Measurements from ENCODE around the gene ATG4D. TPM values are rescaled to one million over a fixed set of nuclear protein-coding genes. Genes with fewer than 3 reads are reported as not detected.

Gene ATG4D
- total and polyA plus RNA-seq, 7 donors: 11.4 to 82.5 (median 25.5) TPM

DNA sequence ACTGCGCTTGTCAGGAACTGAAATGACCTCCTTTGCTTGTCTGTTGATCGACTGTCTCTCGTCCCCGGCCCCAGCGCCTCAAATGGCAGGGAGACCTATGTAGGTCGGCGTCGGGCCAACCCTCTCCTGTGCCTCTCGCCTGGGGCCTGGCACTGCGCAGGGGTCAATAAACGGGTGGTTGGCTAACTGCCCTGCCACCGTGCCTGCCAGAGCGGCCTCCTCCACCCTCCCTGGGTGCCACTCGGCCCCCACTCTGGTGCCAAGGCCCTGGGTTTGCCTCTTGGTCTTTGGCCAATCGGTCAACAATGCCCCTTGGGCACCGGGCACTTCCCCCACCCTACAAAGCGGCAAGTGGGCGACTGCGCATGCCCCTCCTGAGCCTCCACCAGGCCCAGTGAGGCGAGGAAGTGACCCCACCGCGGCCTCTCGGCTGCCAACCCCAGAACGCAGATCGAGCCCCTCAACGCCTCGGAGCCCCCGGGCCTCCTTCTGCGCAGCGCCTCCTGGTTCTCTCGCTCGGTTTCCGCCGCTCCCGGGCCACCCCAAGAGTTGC is 41.7 kb upstream of the ATG4D start:
- Histone ChIP-seq H3K36me3 (peaks cover 8 to 30% (median 13%) of the 10 kb centered on the region in 4 donors), H3K27ac (peak overlapping the region; percentile 94 to 99 (median 98)), H3K9me3 (no peaks in the 10 kb centered on the region), H3K4me1 (peaks cover 0 to 60% (median 50%) of the 10 kb centered on the region in 4 donors), H3K27me3 (no peaks in the 10 kb centered on the region), H3K4me3 (peak overlapping the region; percentile 84 to 94 (median 89))
- intact Hi-C loops (cut with DNase I): loop anchor here (1.0 to 5.0 kb wide), 4 partner anchors 23 to 153 kb away; partner anchors contain the start of genes ATG4D, CDKN2D and ILF3
- peak; percentile 90 for DNase-seq
- 0 to 1% methylated on average over 35 of the region's 35 CpGs for WGBS, 2 donors
- TF ChIP-seq, protein P1, sequence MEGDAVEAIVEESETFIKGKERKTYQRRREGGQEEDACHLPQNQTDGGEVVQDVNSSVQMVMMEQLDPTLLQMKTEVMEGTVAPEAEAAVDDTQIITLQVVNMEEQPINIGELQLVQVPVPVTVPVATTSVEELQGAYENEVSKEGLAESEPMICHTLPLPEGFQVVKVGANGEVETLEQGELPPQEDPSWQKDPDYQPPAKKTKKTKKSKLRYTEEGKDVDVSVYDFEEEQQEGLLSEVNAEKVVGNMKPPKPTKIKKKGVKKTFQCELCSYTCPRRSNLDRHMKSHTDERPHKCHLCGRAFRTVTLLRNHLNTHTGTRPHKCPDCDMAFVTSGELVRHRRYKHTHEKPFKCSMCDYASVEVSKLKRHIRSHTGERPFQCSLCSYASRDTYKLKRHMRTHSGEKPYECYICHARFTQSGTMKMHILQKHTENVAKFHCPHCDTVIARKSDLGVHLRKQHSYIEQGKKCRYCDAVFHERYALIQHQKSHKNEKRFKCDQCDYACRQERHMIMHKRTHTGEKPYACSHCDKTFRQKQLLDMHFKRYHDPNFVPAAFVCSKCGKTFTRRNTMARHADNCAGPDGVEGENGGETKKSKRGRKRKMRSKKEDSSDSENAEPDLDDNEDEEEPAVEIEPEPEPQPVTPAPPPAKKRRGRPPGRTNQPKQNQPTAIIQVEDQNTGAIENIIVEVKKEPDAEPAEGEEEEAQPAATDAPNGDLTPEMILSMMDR (IDR thresholded peaks at IDR 0.05): no peak
- peak; percentile 6 to 60 (median 42) for TF ChIP-seq POLR2AphosphoS5 (IDR thresholded peaks at IDR 0.05)

DNA sequence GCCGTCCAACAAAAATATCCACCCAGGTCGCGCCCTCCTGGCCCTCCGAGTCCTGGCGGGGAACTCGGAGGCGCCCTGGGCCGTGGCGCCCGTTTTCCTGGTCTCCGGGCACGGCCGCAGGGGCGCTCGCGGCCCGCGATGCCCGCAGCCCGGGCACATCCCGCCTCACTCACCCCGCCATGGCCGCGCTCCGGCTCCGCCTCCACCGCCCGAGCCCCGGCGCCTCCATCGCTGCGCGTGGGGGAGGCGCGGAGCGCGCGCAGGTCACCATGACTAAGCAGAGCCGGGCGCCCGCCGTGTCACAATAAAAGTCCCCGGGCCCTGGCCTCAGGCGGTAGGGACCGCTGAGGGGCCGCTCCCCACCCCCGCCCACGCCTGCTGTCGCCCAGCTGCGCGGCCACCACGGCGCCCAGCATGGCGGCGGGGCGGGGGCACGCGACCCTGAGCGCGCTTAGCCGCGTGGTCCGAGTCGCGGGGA is 41.1 kb upstream of the ATG4D start:
- Histone ChIP-seq H3K36me3 (peaks cover 8 to 25% (median 13%) of the 10 kb centered on the region in 4 donors), H3K27ac (peak overlapping the region; percentile 94 to 99 (median 98)), H3K4me1 (peaks cover 0 to 54% (median 47%) of the 10 kb centered on the region in 4 donors), H3K27me3 (no peaks in the 10 kb centered on the region), H3K9me3 (no peaks in the 10 kb centered on the region), H3K4me3 (peak overlapping the region; percentile 84 to 94 (median 89))
- TF ChIP-seq POLR2A (IDR thresholded peaks at IDR 0.05) (no peak), POLR2AphosphoS5 (IDR thresholded peaks at IDR 0.05) (peak; percentile 43 to 69 (median 55)), EP300 (IDR thresholded peaks at IDR 0.05) (peak in 2 of 4 donors; percentile 30 to 67)
- TF ChIP-seq, protein P1 (IDR thresholded peaks at IDR 0.05): no peak
- WGBS, 2 donors: 0 to 1% methylated on average over 65 of the region's 65 CpGs
- peak; percentile 97 for DNase-seq
- intact Hi-C loops (cut with DNase I): loop anchor here (1.0 to 5.0 kb wide), 4 partner anchors 23 to 152 kb away; partner anchors contain the start of genes ATG4D, CDKN2D and ILF3

DNA sequence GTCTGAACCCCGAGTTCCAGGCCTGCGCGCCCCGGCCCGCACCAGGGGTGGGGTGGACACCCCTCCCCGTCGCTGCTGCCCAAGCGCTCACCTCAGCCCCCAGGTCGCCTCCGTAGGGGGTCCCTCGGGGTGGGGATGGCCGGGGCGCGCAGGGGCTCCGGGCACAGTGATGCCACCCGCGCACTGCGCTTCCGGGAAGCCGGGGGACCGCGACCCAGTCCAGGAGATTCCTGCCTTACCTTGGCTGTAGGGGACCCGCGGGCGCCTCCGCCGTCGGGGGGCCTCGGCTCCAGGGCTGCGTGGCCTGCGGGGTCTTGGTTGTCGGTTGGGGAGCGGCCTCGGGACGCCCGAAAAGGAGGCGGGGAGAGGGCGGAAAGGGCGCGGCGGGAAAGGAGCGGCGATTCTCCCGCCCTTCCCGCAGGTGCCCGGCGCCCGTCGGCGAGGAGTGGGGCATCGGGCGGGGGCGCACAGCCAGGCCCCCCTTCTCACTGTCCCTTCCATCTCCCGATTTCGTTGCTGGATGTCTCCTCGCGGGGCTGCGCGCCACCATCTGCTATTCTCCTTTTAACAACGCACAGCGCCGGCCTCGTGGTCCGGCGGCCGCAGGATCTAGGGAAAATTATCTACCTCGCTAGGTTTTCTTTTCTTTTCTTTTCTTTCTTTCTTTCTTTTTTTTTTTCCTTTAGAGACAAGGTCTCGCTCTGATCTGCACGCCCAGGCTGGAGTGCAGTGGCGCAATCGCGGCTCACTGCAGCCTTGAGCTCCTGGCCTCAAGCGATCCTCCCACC is 40.5 kb upstream of the ATG4D start, which contains the start of gene KEAP1:
KEAP1 (minus strand) TSS at position 355 of the 788 bp plus-strand sequence. CDS start 3,323 bp downstream, outside the sequence.
- intact Hi-C loops (cut with DNase I): loop anchor here (2.0 to 5.0 kb wide), 3 partner anchors 39 to 152 kb away; partner anchors contain the start of genes ATG4D, CDKN2D and ILF3
- H3K27ac ChIP-seq: peak within 1 kb of the TSS; percentile 94 to 99 (median 98)
- no peaks in the 10 kb centered on the region for H3K27me3 ChIP-seq
- WGBS, 2 donors: 3% methylated on average over 73 of the region's 73 CpGs
- H3K4me1 ChIP-seq: peaks cover 0 to 48% (median 44%) of the 10 kb centered on the region in 4 donors
- TF ChIP-seq POLR2A (IDR thresholded peaks at IDR 0.05): no peak
- no peak for TF ChIP-seq EP300 (IDR thresholded peaks at IDR 0.05)
- peak in 1 of 4 donors; percentile 3 for TF ChIP-seq POLR2AphosphoS5 (IDR thresholded peaks at IDR 0.05)
- TF ChIP-seq, protein P1 (IDR thresholded peaks at IDR 0.05): no peak
- peaks cover 8 to 19% (median 13%) of the 10 kb centered on the region in 4 donors for H3K36me3 ChIP-seq
- DNase-seq: peak; percentile 69
- H3K4me3 ChIP-seq: peak within 1 kb of the TSS; percentile 84 to 94 (median 89)
- H3K9me3 ChIP-seq: no peaks in the 10 kb centered on the region

DNA sequence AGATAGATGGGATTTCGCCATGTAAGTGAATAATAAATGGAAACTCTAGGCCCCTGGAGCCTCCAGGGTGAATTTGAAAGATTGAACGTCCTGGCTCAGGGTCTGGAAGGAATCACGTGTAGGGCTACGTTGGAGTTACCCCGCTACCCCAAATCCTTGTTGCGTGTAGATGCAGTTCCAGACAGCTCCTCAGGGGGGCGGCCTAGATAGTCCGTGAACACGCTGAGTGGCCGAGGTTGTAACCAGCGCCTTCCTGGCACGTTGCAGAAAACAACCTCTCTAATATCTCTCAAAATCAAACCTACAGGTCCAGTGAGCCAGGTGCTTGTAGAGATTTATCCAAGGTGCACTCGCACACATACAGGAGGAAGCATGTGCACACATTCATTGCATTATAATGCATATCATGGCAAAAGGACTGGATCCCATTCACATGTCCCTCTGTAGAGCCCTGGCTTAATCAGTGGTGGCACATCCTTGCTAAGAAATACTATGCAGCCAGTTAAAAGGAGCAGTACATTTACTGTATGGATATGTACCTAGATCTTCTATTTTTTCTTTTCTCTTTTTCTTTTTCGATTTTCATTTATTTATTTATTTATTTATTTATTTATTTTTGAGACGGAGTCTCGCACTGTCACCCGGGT is 38.0 kb upstream of the ATG4D start:
- peaks cover 0 to 23% (median 20%) of the 10 kb centered on the region in 4 donors for H3K4me1 ChIP-seq
- H3K36me3 ChIP-seq: no peaks in the 10 kb centered on the region
- peaks cover 8 to 24% (median 20%) of the 10 kb centered on the region in 3 donors for H3K27me3 ChIP-seq
- no peak overlapping the region for H3K27ac ChIP-seq
- DNase-seq: peak; percentile 85
- intact Hi-C loops (cut with DNase I): no loop called here
- TF ChIP-seq POLR2AphosphoS5 (IDR thresholded peaks at IDR 0.05): no peak
- TF ChIP-seq POLR2A (IDR thresholded peaks at IDR 0.05): no peak
- TF ChIP-seq, protein P1 (IDR thresholded peaks at IDR 0.05): peak; percentile 61 to 79 (median 72)
- no peak for TF ChIP-seq EP300 (IDR thresholded peaks at IDR 0.05)
- no peaks in the 10 kb centered on the region for H3K9me3 ChIP-seq
- 23 to 28% methylated on average over 17 of the region's 17 CpGs for WGBS, 2 donors
- no peak overlapping the region for H3K4me3 ChIP-seq

Data from sigmoid colon (tissue), 7 donors.